ENCODE results near the gene NHERF1.

GRCh38 chr17:74800531-74800930, 52.1 kb downstream of the NHERF1 start:
- no peak for TF ChIP-seq ZNF350 (tag by site-specific recombination; IDR thresholded peaks at IDR 0.05)
- no peak for TF ChIP-seq ZNF157 (tag by site-specific recombination; IDR thresholded peaks at IDR 0.05)
- TF ChIP-seq ZNF26 (tag by site-specific recombination; IDR thresholded peaks at IDR 0.05): no peak
- no peak for TF ChIP-seq ZNF768 (tag by site-specific recombination; IDR thresholded peaks at IDR 0.05)
- TF ChIP-seq ZNF473 (tag by site-specific recombination; IDR thresholded peaks at IDR 0.05): no peak
- no peak for TF ChIP-seq CTCF (tag by site-specific recombination; IDR thresholded peaks at IDR 0.05)
- no peak for TF ChIP-seq ZNF501 (tag by site-specific recombination; IDR thresholded peaks at IDR 0.05)
